Lower lobe of right lung (tissue), 2 donors: Measurements from ENCODE around the gene PKLR. TPM values are rescaled to one million over a fixed set of nuclear protein-coding genes. Genes with fewer than 3 reads are reported as not detected.

ENCODE experiments used
- ATAC-seq, 2 donors: fragments of 200-7000 bp; cut with Tn5 transposase; one replicate each; pipeline ENCODE4 v1.9.1; 2020 to 2022; ENCODE audit warnings: mild to moderate bottlenecking in 2 of 2, moderate library complexity in 2 of 2
- DNase-seq: peaks from one replicate; pipeline ENCODE4 v3.0.0-alpha.2; 2020
- H3K27ac ChIP-seq: fragments of 200-600 bp; one replicate; pipeline ENCODE4 v1.8.0; 2022
- H3K27me3 ChIP-seq: fragments of 200-600 bp; one replicate; pipeline ENCODE4 v1.8.0; 2022; ENCODE audit warnings: low read depth
- H3K36me3 ChIP-seq: fragments of 200-600 bp; one replicate; pipeline ENCODE4 v1.8.0; 2022; ENCODE audit warnings: mild to moderate bottlenecking
- H3K4me1 ChIP-seq: fragments of 200-600 bp; one replicate; pipeline ENCODE4 v1.8.0; 2022
- H3K4me3 ChIP-seq: fragments of 200-600 bp; one replicate; pipeline ENCODE4 v1.8.0; 2022; ENCODE audit warnings: mild to moderate bottlenecking
- H3K9me3 ChIP-seq: fragments of 200-600 bp; one replicate; pipeline ENCODE4 v1.8.0; 2022
- intact Hi-C: fragments of 100-400 bp; cut with DNase I; formaldehyde crosslinking; loops from one replicate; pipeline ENCODE4 v1.11.0; 2022
- total RNA-seq: library from RNA; stranded (reverse); fragmentation: NEBNext Ultra II Directional; extraction: Animal tissue kit (Norgen Biotek cat#: 25700); gene quantifications from one replicate; pipeline ENCODE4 v1.2.1, GENCODE V29; 2021
- TF ChIP-seq, protein P1 (sequence below): fragments of 200-600 bp; IDR thresholded peaks from one replicate; pipeline ENCODE4 v1.8.0; 2022; ENCODE audit warnings: antibody characterized with exemption, mild to moderate bottlenecking
- donor health status: DM: no; HTN: yes; CAD: no; lungs with severe emphysema.

PKLR gene
- total RNA-seq, 1 donor from 2014 or later: not detected

DNA sequence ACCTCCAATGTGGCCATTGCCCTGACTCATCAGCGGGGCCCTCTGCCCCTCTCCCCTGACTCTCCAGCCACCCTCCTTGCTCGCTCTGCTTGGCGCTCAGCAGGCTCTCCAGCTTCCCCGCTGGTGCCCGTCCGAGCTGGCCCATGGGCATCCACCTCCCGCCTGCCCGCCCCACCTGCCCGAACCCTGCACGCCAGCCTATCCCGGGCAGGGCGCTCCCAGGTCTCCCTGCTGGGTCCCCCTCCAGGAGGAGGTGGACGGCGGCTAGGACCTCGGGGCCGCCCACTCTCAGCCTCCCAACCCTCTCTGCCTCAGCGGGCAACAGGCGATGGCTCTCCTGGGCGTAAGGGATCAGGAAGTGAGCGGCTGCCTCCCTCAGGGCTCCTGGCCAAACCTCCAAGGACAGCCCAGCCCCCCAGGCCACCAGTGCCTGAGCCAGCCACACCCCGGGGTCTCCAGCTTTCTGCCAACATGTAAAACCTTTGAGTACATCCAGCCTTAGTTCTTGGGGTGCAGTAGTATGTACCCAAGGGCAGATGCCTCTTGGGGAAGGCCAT is 13.2 kb downstream of the PKLR start:
- TF ChIP-seq, protein P1, sequence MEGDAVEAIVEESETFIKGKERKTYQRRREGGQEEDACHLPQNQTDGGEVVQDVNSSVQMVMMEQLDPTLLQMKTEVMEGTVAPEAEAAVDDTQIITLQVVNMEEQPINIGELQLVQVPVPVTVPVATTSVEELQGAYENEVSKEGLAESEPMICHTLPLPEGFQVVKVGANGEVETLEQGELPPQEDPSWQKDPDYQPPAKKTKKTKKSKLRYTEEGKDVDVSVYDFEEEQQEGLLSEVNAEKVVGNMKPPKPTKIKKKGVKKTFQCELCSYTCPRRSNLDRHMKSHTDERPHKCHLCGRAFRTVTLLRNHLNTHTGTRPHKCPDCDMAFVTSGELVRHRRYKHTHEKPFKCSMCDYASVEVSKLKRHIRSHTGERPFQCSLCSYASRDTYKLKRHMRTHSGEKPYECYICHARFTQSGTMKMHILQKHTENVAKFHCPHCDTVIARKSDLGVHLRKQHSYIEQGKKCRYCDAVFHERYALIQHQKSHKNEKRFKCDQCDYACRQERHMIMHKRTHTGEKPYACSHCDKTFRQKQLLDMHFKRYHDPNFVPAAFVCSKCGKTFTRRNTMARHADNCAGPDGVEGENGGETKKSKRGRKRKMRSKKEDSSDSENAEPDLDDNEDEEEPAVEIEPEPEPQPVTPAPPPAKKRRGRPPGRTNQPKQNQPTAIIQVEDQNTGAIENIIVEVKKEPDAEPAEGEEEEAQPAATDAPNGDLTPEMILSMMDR: no peak
- ATAC-seq (no peak), DNase-seq (no peak)
- Histone ChIP-seq H3K9me3 (no peaks in the 10 kb centered on the region), H3K4me3 (no peak overlapping the region), H3K36me3 (no peaks in the 10 kb centered on the region), H3K4me1 (no peaks in the 10 kb centered on the region), H3K27me3 (no peaks in the 10 kb centered on the region), H3K27ac (no peak overlapping the region)
- intact Hi-C loops: no loop called here

DNA sequence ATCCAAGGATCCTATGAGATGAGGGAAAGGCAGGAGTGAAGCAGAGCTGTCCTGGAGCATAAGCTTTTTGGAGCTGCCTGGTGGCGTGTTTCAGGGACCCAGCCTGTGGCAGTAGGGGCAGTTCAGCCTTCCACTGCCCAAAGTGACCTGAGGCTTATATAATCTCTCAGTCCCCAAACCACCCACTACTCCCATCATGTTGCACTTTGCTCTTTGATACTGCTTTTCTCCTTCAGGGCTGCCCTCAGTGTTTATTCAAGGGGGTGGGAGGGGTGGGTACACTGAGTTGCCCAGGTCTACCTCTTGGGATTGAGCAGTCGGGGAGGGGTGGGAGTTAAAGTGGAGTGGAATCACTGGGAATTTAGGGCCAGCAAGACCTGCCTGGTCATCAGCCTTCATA is 14.7 kb downstream of the PKLR start:
- ATAC-seq (no peak), DNase-seq (no peak)
- H3K36me3 ChIP-seq: no peaks in the 10 kb centered on the region
- H3K27me3 ChIP-seq: no peaks in the 10 kb centered on the region
- H3K27ac ChIP-seq: no peak overlapping the region
- no peaks in the 10 kb centered on the region for H3K9me3 ChIP-seq
- no peaks in the 10 kb centered on the region for H3K4me1 ChIP-seq
- intact Hi-C loops: no loop called here
- TF ChIP-seq, protein P1: no peak
- H3K4me3 ChIP-seq: no peak overlapping the region

DNA sequence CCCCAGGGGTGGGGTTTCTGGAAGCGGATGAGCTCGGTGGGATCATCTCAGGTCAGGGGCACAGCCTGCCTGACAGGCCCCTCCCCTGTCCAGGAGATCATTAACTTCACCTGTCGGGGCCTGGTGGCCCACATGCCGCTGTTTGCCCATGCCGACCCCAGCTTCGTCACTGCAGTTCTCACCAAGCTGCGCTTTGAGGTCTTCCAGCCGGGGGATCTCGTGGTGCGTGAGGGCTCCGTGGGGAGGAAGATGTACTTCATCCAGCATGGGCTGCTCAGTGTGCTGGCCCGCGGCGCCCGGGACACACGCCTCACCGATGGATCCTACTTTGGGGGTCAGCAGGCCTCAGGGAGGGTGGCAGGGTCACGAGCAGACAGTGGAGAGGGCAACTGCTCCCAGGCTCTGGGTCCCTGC is 15.6 kb downstream of the PKLR start:
- TF ChIP-seq, protein P1: no peak
- Histone ChIP-seq H3K27me3 (no peaks in the 10 kb centered on the region), H3K27ac (no peak overlapping the region), H3K4me1 (no peaks in the 10 kb centered on the region), H3K4me3 (no peak overlapping the region), H3K36me3 (no peaks in the 10 kb centered on the region), H3K9me3 (no peaks in the 10 kb centered on the region)
- DNase-seq (no peak), ATAC-seq (no peak)
- intact Hi-C loops: no loop called here

DNA sequence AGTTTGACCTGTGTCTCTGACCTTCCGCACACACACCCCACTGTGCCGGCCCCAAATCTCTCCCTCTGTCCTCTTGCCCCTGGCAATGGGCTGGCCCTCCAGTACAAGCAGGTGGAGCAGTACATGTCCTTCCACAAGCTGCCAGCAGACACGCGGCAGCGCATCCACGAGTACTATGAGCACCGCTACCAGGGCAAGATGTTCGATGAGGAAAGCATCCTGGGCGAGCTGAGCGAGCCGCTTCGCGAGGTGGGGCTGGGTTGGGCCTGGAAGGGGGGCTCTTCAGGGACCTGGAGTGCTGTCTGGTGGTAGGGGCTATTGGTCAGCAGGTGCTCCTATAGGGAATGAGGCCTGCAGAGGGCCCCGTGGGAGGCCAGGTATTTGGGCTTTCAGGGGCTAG is 16.2 kb downstream of the PKLR start:
- TF ChIP-seq, protein P1: no peak
- Histone ChIP-seq H3K36me3 (no peaks in the 10 kb centered on the region), H3K4me3 (no peak overlapping the region), H3K9me3 (no peaks in the 10 kb centered on the region), H3K4me1 (no peaks in the 10 kb centered on the region), H3K27me3 (no peaks in the 10 kb centered on the region), H3K27ac (no peak overlapping the region)
- ATAC-seq: no peak
- DNase-seq: no peak
- intact Hi-C loops: no loop called here

DNA sequence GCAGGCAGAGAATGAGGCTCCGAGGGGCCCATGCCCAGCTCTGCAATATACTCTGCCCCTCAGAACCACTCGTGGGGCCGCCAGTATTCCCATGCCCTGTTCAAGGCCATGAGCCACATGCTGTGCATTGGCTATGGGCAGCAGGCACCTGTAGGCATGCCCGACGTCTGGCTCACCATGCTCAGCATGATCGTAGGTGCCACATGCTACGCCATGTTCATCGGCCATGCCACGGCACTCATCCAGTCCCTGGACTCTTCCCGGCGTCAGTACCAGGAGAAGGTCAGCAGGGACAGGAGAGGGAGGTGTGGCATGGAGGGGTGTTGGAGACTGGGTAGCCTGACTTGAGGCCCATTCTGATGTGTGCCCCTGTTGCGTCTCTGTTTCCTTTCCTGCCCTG is 16.8 kb downstream of the PKLR start:
- Histone ChIP-seq H3K36me3 (no peaks in the 10 kb centered on the region), H3K27me3 (no peaks in the 10 kb centered on the region), H3K4me1 (no peaks in the 10 kb centered on the region), H3K9me3 (no peaks in the 10 kb centered on the region), H3K27ac (no peak overlapping the region), H3K4me3 (no peak overlapping the region)
- intact Hi-C loops: no loop called here
- TF ChIP-seq, protein P1: no peak
- DNase-seq: no peak
- ATAC-seq: no peak
